Measurements from ENCODE around the gene OR2W1. TPM values are rescaled to one million over a fixed set of nuclear protein-coding genes. Genes with fewer than 3 reads are reported as not detected.

Gene OR2W1
- total RNA-seq (not detected), total RNA-seq (0 reads per million in 2 donors)

GRCh38 chr6:29045075-29045474, at the start of gene OR2W1:
Gene OR2W1, minus strand, starts transcription at chr6:29045175. Its CDS starts 0 bp downstream, at chr6:29045175.
- no peaks in the 10 kb centered on the region for H3K9me3 ChIP-seq (ENCODE audit: control insufficient read depth, low read length, poor library complexity, severe bottlenecking)
- no peak within 1 kb of the TSS for H3K27ac Mint-ChIP-seq
- ATAC-seq: no peak
- DNase-seq: no peak
- H3K4me1 Mint-ChIP-seq: no peaks in the 10 kb centered on the region
- H3K4me3 Mint-ChIP-seq: no peak within 1 kb of the TSS
- H3K36me3 Mint-ChIP-seq (ENCODE audit: low read depth): peaks cover 2% of the 10 kb centered on the region
- peaks cover 64% of the 10 kb centered on the region for H3K27me3 Mint-ChIP-seq

GRCh38 chr6:29092957-29093356, 48.0 kb upstream of the OR2W1 start:
- no peak for ATAC-seq
- no peaks in the 10 kb centered on the region for H3K9me3 ChIP-seq (ENCODE audit: control insufficient read depth, low read length, poor library complexity, severe bottlenecking)
- no peaks in the 10 kb centered on the region for H3K4me1 Mint-ChIP-seq
- H3K4me3 Mint-ChIP-seq: no peak overlapping the region
- peaks cover 41% of the 10 kb centered on the region for H3K27me3 Mint-ChIP-seq
- no peak for DNase-seq
- no peak overlapping the region for H3K27ac Mint-ChIP-seq
- H3K36me3 Mint-ChIP-seq (ENCODE audit: low read depth): peaks cover 2% of the 10 kb centered on the region

- H3K27me3 Mint-ChIP-seq: peaks cover 60% of the 10 kb centered on the region
Measured at GRCh38 chr6:29087213-29087612, 42.2 kb upstream of the OR2W1 start, which contains the start of gene OR2B3. Gene OR2B3, minus strand, starts transcription at chr6:29087313. Its CDS starts 65 bp downstream, at chr6:29087248.

GRCh38 chr6:29082457-29082856, 37.5 kb upstream of the OR2W1 start:
- peaks cover 3% of the 10 kb centered on the region for H3K9me3 ChIP-seq (ENCODE audit: control insufficient read depth, low read length, poor library complexity, severe bottlenecking)
- no peak overlapping the region for H3K27ac Mint-ChIP-seq
- H3K4me3 Mint-ChIP-seq: no peak overlapping the region
- no peak for ATAC-seq
- peaks cover 3% of the 10 kb centered on the region for H3K4me1 Mint-ChIP-seq
- peaks cover 29% of the 10 kb centered on the region for H3K27me3 Mint-ChIP-seq
- no peak for DNase-seq
- H3K36me3 Mint-ChIP-seq (ENCODE audit: low read depth): no peaks in the 10 kb centered on the region

More at GRCh38 chr6:29087213-29087612, 42.2 kb upstream of the OR2W1 start, which contains the start of gene OR2B3:
- Mint-ChIP-seq H3K4me1 (no peaks in the 10 kb centered on the region), H3K27ac (no peak within 1 kb of the TSS), H3K4me3 (no peak within 1 kb of the TSS), H3K36me3 (ENCODE audit: low read depth) (peaks cover 2% of the 10 kb centered on the region)
- DNase-seq (no peak), ATAC-seq (no peak)
- peaks cover 3% of the 10 kb centered on the region for H3K9me3 ChIP-seq (ENCODE audit: control insufficient read depth, low read length, poor library complexity, severe bottlenecking)

GRCh38 chr6:29081312-29081711, 36.3 kb upstream of the OR2W1 start:
- no peak overlapping the region for H3K4me3 Mint-ChIP-seq
- ATAC-seq (no peak), DNase-seq (no peak)
- peaks cover 3% of the 10 kb centered on the region for H3K4me1 Mint-ChIP-seq
- H3K27ac Mint-ChIP-seq: peak overlapping the region; percentile 39
- peaks cover 23% of the 10 kb centered on the region for H3K27me3 Mint-ChIP-seq
- H3K9me3 ChIP-seq (ENCODE audit: control insufficient read depth, low read length, poor library complexity, severe bottlenecking): peaks cover 3% of the 10 kb centered on the region
- no peaks in the 10 kb centered on the region for H3K36me3 Mint-ChIP-seq (ENCODE audit: low read depth)

- Mint-ChIP-seq H3K27ac (no peak overlapping the region), H3K4me1 (peaks cover 5% of the 10 kb centered on the region), H3K27me3 (peaks cover 19% of the 10 kb centered on the region), H3K4me3 (no peak overlapping the region), H3K36me3 (ENCODE audit: low read depth) (no peaks in the 10 kb centered on the region)
- ATAC-seq (no peak), DNase-seq (no peak)
- no peaks in the 10 kb centered on the region for H3K9me3 ChIP-seq (ENCODE audit: control insufficient read depth, low read length, poor library complexity, severe bottlenecking)
Measured at GRCh38 chr6:29079203-29079602, 34.2 kb upstream of the OR2W1 start.

- H3K4me3 Mint-ChIP-seq: no peak overlapping the region
- H3K9me3 ChIP-seq (ENCODE audit: control insufficient read depth, low read length, poor library complexity, severe bottlenecking): no peaks in the 10 kb centered on the region
- DNase-seq: no peak
- ATAC-seq: no peak
- peaks cover 2% of the 10 kb centered on the region for H3K4me1 Mint-ChIP-seq
- peaks cover 42% of the 10 kb centered on the region for H3K27me3 Mint-ChIP-seq
- H3K36me3 Mint-ChIP-seq (ENCODE audit: low read depth): no peaks in the 10 kb centered on the region
- no peak overlapping the region for H3K27ac Mint-ChIP-seq
Measured at GRCh38 chr6:29071831-29072723, 27.1 kb upstream of the OR2W1 start.

- Mint-ChIP-seq H3K27me3 (peaks cover 45% of the 10 kb centered on the region), H3K27ac (no peak overlapping the region), H3K36me3 (ENCODE audit: low read depth) (no peaks in the 10 kb centered on the region), H3K4me3 (no peak overlapping the region), H3K4me1 (no peaks in the 10 kb centered on the region)
- DNase-seq (no peak), ATAC-seq (no peak)
- H3K9me3 ChIP-seq (ENCODE audit: control insufficient read depth, low read length, poor library complexity, severe bottlenecking): no peaks in the 10 kb centered on the region
Measured at GRCh38 chr6:29051680-29052079, 6.7 kb upstream of the OR2W1 start.

GRCh38 chr6:29035951-29036350, 9.0 kb downstream of the OR2W1 start:
- H3K4me1 Mint-ChIP-seq: no peaks in the 10 kb centered on the region
- no peaks in the 10 kb centered on the region for H3K9me3 ChIP-seq (ENCODE audit: control insufficient read depth, low read length, poor library complexity, severe bottlenecking)
- peaks cover 48% of the 10 kb centered on the region for H3K27me3 Mint-ChIP-seq
- ATAC-seq (no peak), DNase-seq (no peak)
- H3K36me3 Mint-ChIP-seq (ENCODE audit: low read depth): no peaks in the 10 kb centered on the region
- no peak overlapping the region for H3K27ac Mint-ChIP-seq
- no peak overlapping the region for H3K4me3 Mint-ChIP-seq

- Mint-ChIP-seq H3K36me3 (ENCODE audit: low read depth) (no peaks in the 10 kb centered on the region), H3K4me1 (no peaks in the 10 kb centered on the region), H3K27me3 (peaks cover 57% of the 10 kb centered on the region), H3K27ac (no peak overlapping the region), H3K4me3 (no peak overlapping the region)
- ATAC-seq (no peak), DNase-seq (no peak)
- H3K9me3 ChIP-seq (ENCODE audit: control insufficient read depth, low read length, poor library complexity, severe bottlenecking): no peaks in the 10 kb centered on the region
Measured at GRCh38 chr6:29028821-29029220, 16.2 kb downstream of the OR2W1 start.

- Mint-ChIP-seq H3K27ac (no peak overlapping the region), H3K36me3 (ENCODE audit: low read depth) (no peaks in the 10 kb centered on the region), H3K4me3 (no peak overlapping the region), H3K4me1 (no peaks in the 10 kb centered on the region), H3K27me3 (peaks cover 60% of the 10 kb centered on the region)
- no peak for DNase-seq
- ATAC-seq: no peak
- no peaks in the 10 kb centered on the region for H3K9me3 ChIP-seq (ENCODE audit: control insufficient read depth, low read length, poor library complexity, severe bottlenecking)
Measured at GRCh38 chr6:29025927-29026585, 18.9 kb downstream of the OR2W1 start.

- ATAC-seq (no peak), DNase-seq (no peak)
- H3K36me3 Mint-ChIP-seq (ENCODE audit: low read depth): no peaks in the 10 kb centered on the region
- peaks cover 33% of the 10 kb centered on the region for H3K27me3 Mint-ChIP-seq
- no peaks in the 10 kb centered on the region for H3K9me3 ChIP-seq (ENCODE audit: control insufficient read depth, low read length, poor library complexity, severe bottlenecking)
- peaks cover 11% of the 10 kb centered on the region for H3K4me1 Mint-ChIP-seq
- no peak overlapping the region for H3K4me3 Mint-ChIP-seq
- no peak overlapping the region for H3K27ac Mint-ChIP-seq
Measured at GRCh38 chr6:29021434-29021833, 23.5 kb downstream of the OR2W1 start.

- no peak overlapping the region for H3K27ac Mint-ChIP-seq
- H3K36me3 Mint-ChIP-seq (ENCODE audit: low read depth): no peaks in the 10 kb centered on the region
- no peak overlapping the region for H3K4me3 Mint-ChIP-seq
- ATAC-seq (no peak), DNase-seq (no peak)
- H3K4me1 Mint-ChIP-seq: peaks cover 16% of the 10 kb centered on the region
- H3K27me3 Mint-ChIP-seq: peaks cover 21% of the 10 kb centered on the region
- H3K9me3 ChIP-seq (ENCODE audit: control insufficient read depth, low read length, poor library complexity, severe bottlenecking): no peaks in the 10 kb centered on the region
Measured at GRCh38 chr6:29019629-29020028, 25.3 kb downstream of the OR2W1 start.

Data from T-helper 17 cell (primary cell).